ENCODE measurements around the gene RAB15.
"Not testable (repeated sequence)": the region's sequence is repeated elsewhere in the genome, so short reads cannot be mapped to it uniquely, and the experiment has no call there.

Gene RAB15

DNA sequence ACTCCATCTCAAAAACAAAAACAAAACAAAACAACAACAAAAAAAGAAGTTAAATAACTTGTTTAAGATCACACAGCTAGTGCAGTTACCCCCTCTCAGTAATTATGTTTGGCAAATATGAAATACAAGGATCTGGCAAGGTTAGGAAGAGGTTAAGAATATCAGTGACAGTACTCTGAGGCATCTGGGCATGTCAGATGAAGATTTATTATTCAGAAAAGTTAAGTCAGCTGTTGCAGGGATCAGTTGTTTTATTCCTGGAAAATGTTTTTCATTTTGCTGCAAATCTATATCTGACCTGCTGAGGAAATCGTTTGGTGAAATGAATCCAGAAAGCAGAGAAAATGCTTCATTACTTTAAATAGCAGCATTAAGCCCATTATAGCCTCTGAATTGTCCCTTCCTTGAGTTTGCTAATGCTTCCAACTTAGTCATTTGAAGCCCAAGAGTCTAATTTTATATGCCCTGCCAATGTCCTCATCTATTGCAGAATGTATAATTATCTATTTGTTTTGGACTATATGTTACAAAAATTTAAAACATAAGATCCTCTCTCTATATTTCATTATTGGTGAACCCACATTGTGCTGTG is 37.7 kb downstream of the RAB15 start:
- no peak for DNase-seq

DNA sequence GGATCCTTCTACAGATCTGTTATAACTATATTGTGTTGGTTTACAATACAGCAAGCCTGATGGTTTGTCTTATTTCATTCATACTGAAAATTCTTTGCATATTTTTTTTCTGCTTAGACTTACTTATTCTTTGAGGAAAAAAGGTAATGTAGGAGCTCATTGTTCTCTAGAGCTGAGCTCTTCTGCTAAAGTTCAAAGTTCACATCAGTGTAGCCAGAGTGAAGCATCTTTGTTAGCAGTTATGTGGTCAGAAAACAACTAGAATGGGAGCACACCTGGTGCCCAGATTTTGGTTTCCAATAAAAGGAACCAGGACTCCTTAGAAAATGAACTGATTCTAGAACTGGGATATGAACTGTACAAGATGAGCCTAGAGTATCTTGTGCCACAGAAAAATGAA is 39.9 kb downstream of the RAB15 start:
- no peak for DNase-seq

- no peak for DNase-seq
These were observed 41.0 kb downstream of the RAB15 start for GRCh38 chr14:64931123-64931522.

DNA sequence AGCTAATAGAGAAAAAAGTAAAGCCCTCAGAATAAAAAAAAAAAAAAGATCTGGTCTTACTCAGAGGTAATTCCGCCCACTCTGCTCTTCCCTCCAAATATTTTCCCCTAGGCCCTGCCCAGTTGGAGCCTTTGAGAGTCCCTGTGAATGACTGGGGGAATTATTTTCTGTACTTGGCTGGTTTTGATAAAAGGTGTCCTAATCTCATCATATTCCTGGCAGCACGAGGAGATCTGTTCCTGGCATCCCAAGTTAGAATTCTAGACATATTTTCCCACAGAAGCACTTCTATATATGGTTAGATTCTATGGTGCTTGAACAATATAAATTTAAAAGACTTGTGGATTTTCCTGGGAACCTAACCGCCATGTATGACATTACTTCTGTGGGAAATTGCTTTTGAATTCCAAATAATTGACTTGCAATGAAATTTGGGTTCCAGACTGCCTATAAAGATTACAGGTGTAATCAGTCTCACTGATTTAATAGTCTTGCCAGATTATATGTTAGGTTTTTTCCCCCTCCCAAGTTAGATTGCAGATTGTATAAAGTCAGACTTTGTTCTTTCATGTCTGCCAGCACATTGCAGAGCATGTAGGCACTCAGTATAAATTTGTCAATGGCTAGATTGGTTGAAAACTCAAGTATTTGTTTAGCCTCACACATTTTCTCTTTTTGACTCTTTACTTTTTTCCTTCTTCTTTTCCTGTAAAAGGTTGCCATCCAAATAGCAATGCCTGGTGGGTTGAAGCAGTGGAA is 41.9 kb downstream of the RAB15 start:
- no peak for DNase-seq

DNA sequence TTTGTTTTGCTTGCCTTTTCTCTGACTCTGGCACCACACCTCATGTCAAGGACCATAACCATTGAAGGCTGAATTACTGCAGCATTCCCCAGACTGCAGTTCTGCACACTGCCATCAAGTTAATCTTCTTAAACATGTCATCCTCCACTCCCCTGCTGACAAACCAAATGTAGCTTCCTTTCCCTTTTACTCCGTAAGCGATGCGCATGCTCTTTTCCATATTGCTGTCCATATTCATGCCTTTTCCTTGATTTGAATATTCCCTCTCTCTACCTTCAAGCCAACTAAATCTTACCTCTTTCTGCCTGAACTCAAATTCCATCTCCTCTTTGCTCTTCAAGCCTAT is 43.1 kb downstream of the RAB15 start:
- no peak for DNase-seq

DNA sequence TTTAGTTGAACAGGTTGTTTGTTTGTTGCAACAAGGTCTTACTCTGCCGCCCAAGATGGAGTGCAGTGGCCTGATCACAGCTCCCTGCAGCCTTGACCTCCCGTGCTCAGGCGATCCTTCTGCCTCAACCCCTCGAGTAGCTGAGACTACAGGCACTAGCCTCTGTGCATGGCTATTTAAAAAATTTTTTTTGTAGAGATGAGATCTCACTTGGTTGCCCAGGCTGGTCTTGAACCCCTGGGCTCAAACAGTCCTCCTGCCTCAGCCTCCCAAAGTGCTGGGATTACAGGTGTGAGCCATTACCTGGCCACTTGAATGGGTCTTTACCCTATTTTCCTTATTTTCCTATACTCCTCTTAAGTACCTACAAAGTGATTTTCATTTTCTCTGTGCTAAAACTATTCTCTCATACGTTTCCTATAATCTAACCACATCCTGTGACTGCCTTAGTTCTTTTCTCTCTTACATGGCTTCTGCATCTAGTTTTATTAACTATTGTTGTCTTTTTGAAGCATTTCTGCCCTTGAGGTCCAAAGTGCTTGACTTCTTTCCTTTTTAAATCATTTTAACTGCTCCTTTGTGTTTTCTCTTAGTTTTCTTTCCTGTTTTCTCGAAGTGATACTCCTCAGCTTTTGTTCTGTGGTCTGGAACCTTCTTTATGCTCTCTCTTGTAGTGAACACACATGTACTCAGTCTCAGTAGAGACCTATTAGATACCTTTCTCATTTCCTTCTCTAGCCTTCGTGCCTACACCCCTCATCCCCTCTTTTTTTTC is 43.7 kb downstream of the RAB15 start:
- DNase-seq, result no peak

- peak; percentile 24 for DNase-seq
These were observed 45.1 kb downstream of the RAB15 start for GRCh38 chr14:64927031-64927430.

- peak; percentile 50 for DNase-seq
These were observed 45.6 kb downstream of the RAB15 start for GRCh38 chr14:64926398-64926995.

- DNase-seq, result no peak
These were observed 49.1 kb downstream of the RAB15 start for GRCh38 chr14:64923015-64923414.

- no peak for DNase-seq
These were observed 51.7 kb downstream of the RAB15 start for GRCh38 chr14:64920465-64920864.

GRCh38 chr14:64919618-64920017 is 52.5 kb downstream of the RAB15 start:
- DNase-seq, result no peak

DNA sequence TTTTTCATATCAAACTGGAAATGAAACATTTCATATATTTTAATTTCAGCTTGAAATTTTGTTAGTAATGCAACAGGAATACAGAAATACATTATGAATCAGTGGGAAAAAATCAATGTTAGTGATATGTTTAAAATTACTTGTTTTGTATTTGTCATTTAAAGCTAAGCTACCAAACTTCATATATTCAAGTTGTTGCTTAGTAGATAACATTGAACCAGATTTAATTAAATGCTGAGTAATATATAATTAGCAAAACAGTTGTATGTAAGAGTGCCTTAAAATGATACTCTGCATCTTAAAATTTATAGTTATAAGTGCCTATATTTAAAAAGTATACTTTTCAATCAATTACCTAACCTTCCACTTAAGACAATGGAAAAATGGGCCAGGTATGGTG is 52.9 kb downstream of the RAB15 start:
- no peak for DNase-seq

DNA sequence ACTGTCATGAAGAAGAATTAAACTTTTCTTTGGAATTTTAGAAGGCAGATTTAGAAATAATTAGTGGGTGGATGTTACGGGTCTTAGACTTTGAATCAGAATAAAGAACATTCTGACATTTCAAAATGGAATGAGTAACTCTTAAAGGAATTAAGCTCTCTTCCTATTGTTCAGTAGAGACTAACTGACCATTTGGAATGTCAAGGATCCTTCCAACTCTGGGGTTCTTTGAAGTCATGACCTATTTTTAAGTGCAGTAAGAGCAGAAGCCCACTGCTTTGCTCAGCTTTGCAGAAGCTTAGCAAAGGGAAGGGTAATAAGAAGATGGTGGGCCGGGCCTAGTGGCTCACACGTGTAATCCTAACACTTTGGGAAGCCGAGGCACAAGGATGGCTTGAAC is 53.9 kb downstream of the RAB15 start:
- no peak for DNase-seq

- peak; percentile 61 for DNase-seq
These were observed 56.3 kb downstream of the RAB15 start for GRCh38 chr14:64915797-64916196.

DNA sequence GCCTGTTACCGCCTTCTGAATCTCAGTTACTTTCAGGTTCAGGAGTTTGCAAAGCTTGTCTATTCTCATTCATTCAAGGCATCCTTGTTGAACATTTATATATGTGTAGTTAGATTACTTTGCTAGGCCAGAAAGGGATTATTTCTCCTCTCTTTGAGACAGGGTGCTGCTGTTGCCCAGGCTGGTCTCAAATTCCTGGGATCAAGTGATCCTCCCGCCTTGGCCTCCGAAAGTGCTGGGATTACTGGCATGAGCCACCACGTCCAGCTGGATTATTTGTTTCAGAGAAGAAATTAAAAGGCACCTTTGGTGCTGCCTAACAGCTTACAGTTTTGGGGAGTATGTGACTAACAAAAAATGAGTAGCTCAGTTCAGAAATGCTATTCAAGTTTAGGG is 57.1 kb downstream of the RAB15 start:
- no peak for DNase-seq

GRCh38 chr14:64914237-64915028 is 57.7 kb downstream of the RAB15 start, which contains the start of gene CHURC1:
TSS of gene CHURC1 (plus strand) at chr14:64914455. CDS start at chr14:64914496, 41 bp downstream.
- peak; percentile 100 for DNase-seq

DNA sequence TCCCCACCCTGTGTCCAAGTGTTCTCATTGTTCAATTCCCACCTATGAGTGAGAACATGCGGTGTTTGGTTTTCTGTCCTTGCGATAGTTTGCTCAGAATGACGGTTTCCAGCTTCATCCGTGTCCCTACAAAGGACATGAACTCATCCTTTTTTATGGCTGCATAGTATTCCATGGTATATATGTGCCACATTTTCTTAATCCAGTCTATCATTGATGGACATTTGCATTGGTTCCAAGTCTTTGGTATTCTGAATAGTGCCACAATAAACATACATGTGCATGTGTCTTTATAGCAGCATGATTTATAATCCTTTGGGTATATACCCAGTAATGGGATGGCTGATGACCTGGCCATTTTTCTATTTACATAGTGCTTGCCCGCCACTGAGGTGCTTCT is 58.7 kb downstream of the RAB15 start:
- DNase-seq, result not testable (repeated sequence)

DNA sequence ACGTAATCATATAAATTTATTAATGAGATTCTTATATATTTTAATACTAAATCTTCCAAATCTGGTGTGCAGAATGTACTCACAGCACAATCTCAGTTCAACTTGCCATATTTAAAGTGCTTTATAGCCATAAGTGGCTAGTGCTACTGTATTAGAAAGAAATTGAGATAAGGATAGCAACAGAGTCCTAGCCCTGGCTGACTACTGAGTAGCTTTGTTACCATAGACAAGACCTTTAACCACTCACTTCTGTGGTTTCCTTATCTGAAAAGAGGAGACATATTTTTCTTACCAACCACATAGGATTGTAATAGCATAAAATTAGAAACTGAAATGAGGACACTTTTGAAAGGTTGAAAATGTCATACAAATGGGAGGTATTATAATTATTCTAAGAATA is 59.9 kb downstream of the RAB15 start:
- DNase-seq, result peak; percentile 89

- DNase-seq, result peak; percentile 65
These were observed 61.2 kb downstream of the RAB15 start for GRCh38 chr14:64910847-64911495.

DNA sequence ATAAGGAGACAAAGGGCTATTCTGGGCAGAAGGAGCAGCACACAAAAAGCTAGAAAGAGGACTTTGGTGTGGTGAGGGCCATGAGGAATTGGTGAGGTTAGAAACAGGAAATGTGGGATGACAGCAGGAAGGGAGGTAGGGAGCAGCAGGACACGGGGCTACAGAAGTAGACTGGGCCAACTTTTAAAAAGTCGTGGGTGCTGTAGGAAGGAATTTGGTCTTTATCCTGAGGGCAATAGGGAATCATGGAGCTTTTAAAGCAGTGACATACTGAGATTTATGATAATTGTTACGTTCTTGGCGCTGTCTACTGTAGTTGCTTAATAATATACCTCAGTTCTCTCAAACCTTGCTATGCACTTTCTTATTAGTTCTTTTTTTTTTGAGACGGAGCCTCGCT is 66.1 kb downstream of the RAB15 start:
- no peak for DNase-seq

DNA sequence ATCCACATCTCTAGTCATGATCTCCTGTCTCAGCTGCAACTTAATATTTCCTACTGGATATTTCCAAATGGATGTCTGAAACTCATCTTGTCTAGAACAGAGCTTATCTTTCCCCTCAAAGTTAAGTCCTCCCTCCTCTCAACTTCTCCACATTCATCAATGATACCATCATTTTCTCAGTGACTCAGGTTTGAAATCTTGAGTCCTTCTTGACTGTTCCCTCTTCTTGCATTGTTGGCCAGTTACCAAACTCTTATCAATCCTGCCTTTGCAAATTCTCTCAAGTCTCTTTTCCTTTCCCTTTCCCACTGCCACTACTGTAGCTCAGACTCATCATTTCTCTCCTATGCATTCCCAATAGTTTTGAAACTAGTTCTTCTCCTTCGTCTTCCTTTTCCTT is 72.2 kb downstream of the RAB15 start:
- DNase-seq, result peak; percentile 38

All from hematopoietic multipotent progenitor cell treated with erythropoietin and hydrocortisone succinate and interleukin-3 and kit ligand, for 6 days (in vitro differentiated cells).